Fibroblast of lung (primary cell): ENCODE results near the gene RGS7. TPM values are rescaled to one million over a fixed set of nuclear protein-coding genes. Genes with fewer than 3 reads are reported as not detected.

ENCODE experiments used
- DNase-seq, 2 donors: peaks; one replicate each; pipeline versions ENCODE4 v3.0.0 to v3.0.0-alpha.2; 2010; ENCODE audit warnings: low read depth in 2 of 2
- H2AFZ ChIP-seq: 2 replicates; pipeline ENCODE4 v1.5.1; 2012; ENCODE audit warnings: low read length, control low read depth, inconsistent platforms
- H3K27ac ChIP-seq: 2 replicates; pipeline ENCODE4 v1.5.1; 2011; ENCODE audit warnings: low read length, control low read depth; ENCODE audit not compliant: insufficient read depth
- H3K27me3 ChIP-seq: 2 replicates; pipeline ENCODE4 v1.5.1; 2011; ENCODE audit warnings: mild to moderate bottlenecking, low read length; ENCODE audit not compliant: control insufficient read depth, insufficient read depth
- H3K36me3 ChIP-seq: 2 replicates; pipeline ENCODE4 v1.5.1; 2011; ENCODE audit warnings: low read length; ENCODE audit not compliant: control insufficient read depth, insufficient read depth
- H3K4me1 ChIP-seq: 2 replicates; pipeline ENCODE4 v1.5.1; 2011; ENCODE audit warnings: low read length; ENCODE audit not compliant: control insufficient read depth, insufficient read depth; ENCODE audit errors: extremely low read depth
- H3K4me2 ChIP-seq: 2 replicates; pipeline ENCODE4 v1.5.1; 2011; ENCODE audit warnings: low read length, control low read depth; ENCODE audit not compliant: insufficient read depth; ENCODE audit errors: extremely low read depth
- H3K4me3 ChIP-seq, 4 experiments: fragments of 200-600 bp in 1 of 4; sonication (generic) in 1 of 4; replicated peaks in 1 of 4; 2 replicates each; pipeline ENCODE4 v1.5.1; 2011 to 2016; ENCODE audit warnings: low read length in 4 of 4, low read depth in 3 of 4, mild to moderate bottlenecking in 3 of 4, control low read depth in 2 of 4, inconsistent platforms in 1 of 4, mixed read lengths in 1 of 4; ENCODE audit not compliant: insufficient read depth in 1 of 4; ENCODE audit errors: control extremely low read depth in 1 of 4
- H3K79me2 ChIP-seq: 2 replicates; pipeline ENCODE4 v1.5.1; 2012; ENCODE audit warnings: mild to moderate bottlenecking, low read length, inconsistent platforms; ENCODE audit not compliant: control insufficient read depth, insufficient read depth
- H3K9ac ChIP-seq: 2 replicates; pipeline ENCODE4 v1.5.1; 2011; ENCODE audit warnings: mild to moderate bottlenecking, low read length, control low read depth; ENCODE audit not compliant: insufficient read depth
- H3K9me3 ChIP-seq: 2 replicates; pipeline ENCODE4 v1.5.1; 2012; ENCODE audit warnings: low read depth, low read length; ENCODE audit not compliant: control insufficient read depth, insufficient read depth
- H4K20me1 ChIP-seq: 2 replicates; pipeline ENCODE4 v1.5.1; 2011; ENCODE audit warnings: low read length; ENCODE audit not compliant: control insufficient read depth, insufficient read depth; ENCODE audit errors: extremely low read depth
- CTCF ChIP-seq, 2 donors: IDR thresholded peaks in 1 of 2; conservative IDR thresholded peaks in 1 of 2; 1 replicate in 1 of 2; 2 replicates in 1 of 2; pipeline ENCODE4 v1.5.1; 2011 to 2012; ENCODE audit warnings: low read length in 2 of 2, control low read depth in 1 of 2, inconsistent platforms in 1 of 2, low read depth in 1 of 2, mild to moderate bottlenecking in 1 of 2
- EZH2 ChIP-seq: IDR thresholded peaks from 2 replicates; pipeline ENCODE4 v1.5.1; 2012; ENCODE audit warnings: low read length, control low read depth, mild to moderate bottlenecking; ENCODE audit errors: missing control alignments
- polyA plus RNA-seq, 2 donors: library from polyadenylated mRNA; depleted of rRNA in 1 of 2; stranded (reverse) in 1 of 2; unstranded in 1 of 2; fragments of >200 nt; gene quantifications; 2 replicates each; pipeline ENCODE4 v1.2.1, GENCODE V29; 2011 to 2012; ENCODE audit warnings: missing spikeins in 1 of 2
- total RNA-seq: library from RNA; depleted of rRNA; stranded (reverse); fragments of >200 nt; gene quantifications from 2 replicates; pipeline ENCODE4 v1.2.1, GENCODE V29; 2014

Gene RGS7
- total and polyA plus RNA-seq, 2 donors (not counting 1 experiment from before 2014, with no cell fraction given) = 3.6 to 4.2 TPM

GRCh38 chr1:240792915-240793529 is 564.0 kb downstream of the RGS7 start:
- TF ChIP-seq EZH2 (no peak), CTCF (conservative IDR thresholded peaks at IDR 0.05 in 1 of 2, IDR thresholded peaks at IDR 0.05 in 1 of 2; ENCODE audit: low read depth in 1 of 2, low read length in 2 of 2) (no peak)
- Histone ChIP-seq H3K4me1 (no peaks in the 10 kb centered on the region), H3K36me3 (no peaks in the 10 kb centered on the region), H4K20me1 (no peaks in the 10 kb centered on the region), H3K9ac (no peak overlapping the region), H3K4me2 (no peak overlapping the region), H3K4me3 (no peak overlapping the region), H3K27ac (no peak overlapping the region), H3K9me3 (no peaks in the 10 kb centered on the region), H2AFZ (no peak overlapping the region), H3K79me2 (no peaks in the 10 kb centered on the region), H3K27me3 (no peaks in the 10 kb centered on the region)
- DNase-seq = no peak

- H3K79me2 ChIP-seq = no peaks in the 10 kb centered on the region
- DNase-seq = peak in 1 of 2 donors; percentile 14
- TF ChIP-seq EZH2 = no peak
- no peak for TF ChIP-seq CTCF (conservative IDR thresholded peaks at IDR 0.05 in 1 of 2, IDR thresholded peaks at IDR 0.05 in 1 of 2; ENCODE audit: low read depth in 1 of 2, low read length in 2 of 2)
- no peak overlapping the region for H3K27ac ChIP-seq
- no peak overlapping the region for H3K9ac ChIP-seq
- no peaks in the 10 kb centered on the region for H3K9me3 ChIP-seq
- H3K36me3 ChIP-seq = no peaks in the 10 kb centered on the region
- no peak overlapping the region for H3K4me2 ChIP-seq
- no peaks in the 10 kb centered on the region for H4K20me1 ChIP-seq
- no peaks in the 10 kb centered on the region for H3K4me1 ChIP-seq
- H2AFZ ChIP-seq = no peak overlapping the region
- H3K4me3 ChIP-seq = no peak overlapping the region
- no peaks in the 10 kb centered on the region for H3K27me3 ChIP-seq
Measured at GRCh38 chr1:240790856-240791255, 566.1 kb downstream of the RGS7 start.

GRCh38 chr1:240786880-240787279 is 570.1 kb downstream of the RGS7 start:
- Histone ChIP-seq H3K27ac (no peak overlapping the region), H3K9me3 (no peaks in the 10 kb centered on the region), H2AFZ (no peak overlapping the region), H4K20me1 (no peaks in the 10 kb centered on the region), H3K9ac (no peak overlapping the region), H3K79me2 (no peaks in the 10 kb centered on the region), H3K4me1 (no peaks in the 10 kb centered on the region), H3K4me3 (no peak overlapping the region), H3K4me2 (no peak overlapping the region), H3K36me3 (no peaks in the 10 kb centered on the region), H3K27me3 (no peaks in the 10 kb centered on the region)
- no peak for DNase-seq
- no peak for TF ChIP-seq EZH2
- TF ChIP-seq CTCF (conservative IDR thresholded peaks at IDR 0.05 in 1 of 2, IDR thresholded peaks at IDR 0.05 in 1 of 2; ENCODE audit: low read depth in 1 of 2, low read length in 2 of 2) = no peak
